Endothelial cell of umbilical vein (primary cell): ENCODE results near the gene CPA3.

Experiments used
- EZH2 ChIP-seq: IDR thresholded peaks from 2 replicates; pipeline ENCODE4 v1.6.1; 2012; ENCODE audit warnings: borderline replicate concordance, low read depth, mild to moderate bottlenecking, moderate library complexity, low read length, inconsistent platforms; ENCODE audit not compliant: severe bottlenecking
- FOS ChIP-seq: IDR thresholded peaks from 2 replicates; pipeline ENCODE4 v1.6.1; 2011; ENCODE audit warnings: mild to moderate bottlenecking, low read length, moderate library complexity, borderline replicate concordance; ENCODE audit not compliant: insufficient read depth
- JUN ChIP-seq: IDR thresholded peaks from 2 replicates; pipeline ENCODE4 v1.6.1; 2011; ENCODE audit warnings: borderline replicate concordance, low read depth; ENCODE audit not compliant: insufficient read length, insufficient read depth
- POLR2A ChIP-seq: IDR thresholded peaks from 2 replicates; pipeline ENCODE4 v1.6.1; 2012; ENCODE audit warnings: low read depth, mild to moderate bottlenecking, control low read depth, low read length
- POLR2AphosphoS5 ChIP-seq: IDR thresholded peaks from 2 replicates; pipeline ENCODE4 v1.6.1; 2012; ENCODE audit warnings: low read depth, mild to moderate bottlenecking, control low read depth, low read length, moderate library complexity; ENCODE audit not compliant: insufficient read depth
- TF ChIP-seq, protein P1 (sequence below), 2 donors: IDR thresholded peaks; 1 replicate in 1 of 2; 2 replicates in 1 of 2; pipeline ENCODE4 v1.5.1; 2011; ENCODE audit warnings: low read length in 2 of 2, mild to moderate bottlenecking in 2 of 2, moderate library complexity in 2 of 2, control low read depth in 1 of 2, inconsistent platforms in 1 of 2, low read depth in 1 of 2; ENCODE audit not compliant: insufficient read depth in 1 of 2; ENCODE audit errors: extremely low read depth in 1 of 2

DNA sequence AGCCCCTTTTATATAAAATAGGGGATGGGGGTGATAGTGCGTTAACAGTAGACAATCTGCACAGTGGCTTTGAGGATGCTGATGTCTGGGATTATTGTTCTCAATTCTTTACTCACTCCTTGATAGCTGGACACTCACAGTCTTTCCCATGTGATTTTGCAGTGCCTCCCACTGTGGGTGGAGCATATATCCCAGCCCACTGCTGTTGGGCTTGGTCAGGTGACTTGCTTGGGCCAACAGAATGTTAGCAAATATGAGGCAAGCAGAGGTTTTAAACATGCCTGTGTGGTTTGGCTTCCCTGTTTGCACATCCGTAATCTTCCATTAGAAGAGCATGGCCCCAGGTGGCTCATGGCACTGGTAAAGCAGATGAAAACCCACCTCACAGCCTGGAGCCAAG lies 46.5 kb downstream of the CPA3 start:
- TF ChIP-seq, protein P1, sequence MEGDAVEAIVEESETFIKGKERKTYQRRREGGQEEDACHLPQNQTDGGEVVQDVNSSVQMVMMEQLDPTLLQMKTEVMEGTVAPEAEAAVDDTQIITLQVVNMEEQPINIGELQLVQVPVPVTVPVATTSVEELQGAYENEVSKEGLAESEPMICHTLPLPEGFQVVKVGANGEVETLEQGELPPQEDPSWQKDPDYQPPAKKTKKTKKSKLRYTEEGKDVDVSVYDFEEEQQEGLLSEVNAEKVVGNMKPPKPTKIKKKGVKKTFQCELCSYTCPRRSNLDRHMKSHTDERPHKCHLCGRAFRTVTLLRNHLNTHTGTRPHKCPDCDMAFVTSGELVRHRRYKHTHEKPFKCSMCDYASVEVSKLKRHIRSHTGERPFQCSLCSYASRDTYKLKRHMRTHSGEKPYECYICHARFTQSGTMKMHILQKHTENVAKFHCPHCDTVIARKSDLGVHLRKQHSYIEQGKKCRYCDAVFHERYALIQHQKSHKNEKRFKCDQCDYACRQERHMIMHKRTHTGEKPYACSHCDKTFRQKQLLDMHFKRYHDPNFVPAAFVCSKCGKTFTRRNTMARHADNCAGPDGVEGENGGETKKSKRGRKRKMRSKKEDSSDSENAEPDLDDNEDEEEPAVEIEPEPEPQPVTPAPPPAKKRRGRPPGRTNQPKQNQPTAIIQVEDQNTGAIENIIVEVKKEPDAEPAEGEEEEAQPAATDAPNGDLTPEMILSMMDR (IDR thresholded peaks at IDR 0.05; ENCODE audit: extremely low read depth in 1 of 2, insufficient read depth in 1 of 2, low read depth in 1 of 2, low read length in 2 of 2) = no peak
- TF ChIP-seq FOS = no peak
- TF ChIP-seq POLR2A = no peak
- TF ChIP-seq EZH2 = no peak
- no peak for TF ChIP-seq POLR2AphosphoS5
- TF ChIP-seq JUN = no peak
